Measurements from ENCODE around the gene THSD4.
A peak's percentile ranks its signal among the peaks of the same experiment; 100 is the strongest.

The THSD4 gene

GRCh38 chr15:71685420-71685993, 570.2 kb downstream of the THSD4 start:
- H3K27ac ChIP-seq (ENCODE audit: low read depth, low read length), result no peak overlapping the region
- no peaks in the 10 kb centered on the region for H3K4me1 ChIP-seq (ENCODE audit: control insufficient read depth in 5 of 5, insufficient read depth in 5 of 5, low read length in 5 of 5)
- no peak overlapping the region for H3K9ac ChIP-seq (ENCODE audit: low read length in 5 of 5)
- no peaks in the 10 kb centered on the region for H3K36me3 ChIP-seq (ENCODE audit: control insufficient read depth in 5 of 5, insufficient read depth in 5 of 5, low read length in 5 of 5)
- H3K9me3 ChIP-seq (ENCODE audit: control insufficient read depth in 5 of 5, low read length in 5 of 5), result no peaks in the 10 kb centered on the region
- peaks cover 0 to 2% (median 0%) of the 10 kb centered on the region in 5 donors for H3K27me3 ChIP-seq (ENCODE audit: control insufficient read depth in 5 of 5, insufficient read depth in 4 of 5, low read length in 5 of 5)
- H3K4me3 ChIP-seq (ENCODE audit: low read depth in 1 of 5, low read length in 5 of 5), result no peak overlapping the region

- peaks cover 0 to 7% (median 5%) of the 10 kb centered on the region in 5 donors for H3K4me1 ChIP-seq (ENCODE audit: control insufficient read depth in 5 of 5, insufficient read depth in 5 of 5, low read length in 5 of 5)
- H3K36me3 ChIP-seq (ENCODE audit: control insufficient read depth in 5 of 5, insufficient read depth in 5 of 5, low read length in 5 of 5), result no peaks in the 10 kb centered on the region
- no peak overlapping the region for H3K9ac ChIP-seq (ENCODE audit: low read length in 5 of 5)
- no peaks in the 10 kb centered on the region for H3K9me3 ChIP-seq (ENCODE audit: control insufficient read depth in 5 of 5, low read length in 5 of 5)
- H3K4me3 ChIP-seq (ENCODE audit: low read depth in 1 of 5, low read length in 5 of 5), result no peak overlapping the region
- no peak overlapping the region for H3K27ac ChIP-seq (ENCODE audit: low read depth, low read length)
- peaks cover 0 to 2% (median 0%) of the 10 kb centered on the region in 5 donors for H3K27me3 ChIP-seq (ENCODE audit: control insufficient read depth in 5 of 5, insufficient read depth in 4 of 5, low read length in 5 of 5)
Measured at GRCh38 chr15:71686221-71687050, 571.2 kb downstream of the THSD4 start.

GRCh38 chr15:71687902-71688508, 572.7 kb downstream of the THSD4 start:
- H3K9me3 ChIP-seq (ENCODE audit: control insufficient read depth in 5 of 5, low read length in 5 of 5), result no peaks in the 10 kb centered on the region
- H3K9ac ChIP-seq (ENCODE audit: low read length in 5 of 5), result no peak overlapping the region
- peaks cover 2 to 20% (median 13%) of the 10 kb centered on the region in 5 donors for H3K4me1 ChIP-seq (ENCODE audit: control insufficient read depth in 5 of 5, insufficient read depth in 5 of 5, low read length in 5 of 5)
- no peak overlapping the region for H3K4me3 ChIP-seq (ENCODE audit: low read depth in 1 of 5, low read length in 5 of 5)
- peaks cover 0 to 2% (median 0%) of the 10 kb centered on the region in 5 donors for H3K27me3 ChIP-seq (ENCODE audit: control insufficient read depth in 5 of 5, insufficient read depth in 4 of 5, low read length in 5 of 5)
- no peak overlapping the region for H3K27ac ChIP-seq (ENCODE audit: low read depth, low read length)
- no peaks in the 10 kb centered on the region for H3K36me3 ChIP-seq (ENCODE audit: control insufficient read depth in 5 of 5, insufficient read depth in 5 of 5, low read length in 5 of 5)

GRCh38 chr15:71688509-71689094, 573.3 kb downstream of the THSD4 start:
- H3K27ac ChIP-seq (ENCODE audit: low read depth, low read length), result no peak overlapping the region
- H3K36me3 ChIP-seq (ENCODE audit: control insufficient read depth in 5 of 5, insufficient read depth in 5 of 5, low read length in 5 of 5), result no peaks in the 10 kb centered on the region
- H3K9ac ChIP-seq (ENCODE audit: low read length in 5 of 5), result no peak overlapping the region
- peaks cover 2 to 22% (median 13%) of the 10 kb centered on the region in 5 donors for H3K4me1 ChIP-seq (ENCODE audit: control insufficient read depth in 5 of 5, insufficient read depth in 5 of 5, low read length in 5 of 5)
- no peak overlapping the region for H3K4me3 ChIP-seq (ENCODE audit: low read depth in 1 of 5, low read length in 5 of 5)
- H3K9me3 ChIP-seq (ENCODE audit: control insufficient read depth in 5 of 5, low read length in 5 of 5), result no peaks in the 10 kb centered on the region
- H3K27me3 ChIP-seq (ENCODE audit: control insufficient read depth in 5 of 5, insufficient read depth in 4 of 5, low read length in 5 of 5), result peaks cover 0 to 2% (median 0%) of the 10 kb centered on the region in 5 donors

- Histone ChIP-seq H3K4me1 (ENCODE audit: control insufficient read depth in 5 of 5, insufficient read depth in 5 of 5, low read length in 5 of 5) (peaks cover 2 to 22% (median 13%) of the 10 kb centered on the region in 5 donors), H3K36me3 (ENCODE audit: control insufficient read depth in 5 of 5, insufficient read depth in 5 of 5, low read length in 5 of 5) (no peaks in the 10 kb centered on the region), H3K27me3 (ENCODE audit: control insufficient read depth in 5 of 5, insufficient read depth in 4 of 5, low read length in 5 of 5) (peaks cover 0 to 2% (median 0%) of the 10 kb centered on the region in 5 donors), H3K9ac (ENCODE audit: low read length in 5 of 5) (no peak overlapping the region), H3K4me3 (ENCODE audit: low read depth in 1 of 5, low read length in 5 of 5) (peak overlapping the region in 2 of 5 donors; percentile 30 to 43), H3K9me3 (ENCODE audit: control insufficient read depth in 5 of 5, low read length in 5 of 5) (no peaks in the 10 kb centered on the region), H3K27ac (ENCODE audit: low read depth, low read length) (no peak overlapping the region)
Measured at GRCh38 chr15:71691081-71691457, 575.8 kb downstream of the THSD4 start.

- H3K4me1 ChIP-seq (ENCODE audit: control insufficient read depth in 5 of 5, insufficient read depth in 5 of 5, low read length in 5 of 5), result peaks cover 2 to 22% (median 13%) of the 10 kb centered on the region in 5 donors
- H3K36me3 ChIP-seq (ENCODE audit: control insufficient read depth in 5 of 5, insufficient read depth in 5 of 5, low read length in 5 of 5), result no peaks in the 10 kb centered on the region
- peaks cover 0 to 2% (median 0%) of the 10 kb centered on the region in 5 donors for H3K27me3 ChIP-seq (ENCODE audit: control insufficient read depth in 5 of 5, insufficient read depth in 4 of 5, low read length in 5 of 5)
- H3K27ac ChIP-seq (ENCODE audit: low read depth, low read length), result peak overlapping the region; percentile 4
- peak overlapping the region in 2 of 5 donors; percentile 30 to 43 for H3K4me3 ChIP-seq (ENCODE audit: low read depth in 1 of 5, low read length in 5 of 5)
- H3K9me3 ChIP-seq (ENCODE audit: control insufficient read depth in 5 of 5, low read length in 5 of 5), result no peaks in the 10 kb centered on the region
- H3K9ac ChIP-seq (ENCODE audit: low read length in 5 of 5), result no peak overlapping the region
Measured at GRCh38 chr15:71691458-71692417, 576.5 kb downstream of the THSD4 start.

GRCh38 chr15:71697236-71697635, 582.0 kb downstream of the THSD4 start:
- H3K4me1 ChIP-seq (ENCODE audit: control insufficient read depth in 5 of 5, insufficient read depth in 5 of 5, low read length in 5 of 5), result peaks cover 0 to 8% (median 0%) of the 10 kb centered on the region in 5 donors
- H3K9me3 ChIP-seq (ENCODE audit: control insufficient read depth in 5 of 5, low read length in 5 of 5), result no peaks in the 10 kb centered on the region
- no peak overlapping the region for H3K27ac ChIP-seq (ENCODE audit: low read depth, low read length)
- H3K36me3 ChIP-seq (ENCODE audit: control insufficient read depth in 5 of 5, insufficient read depth in 5 of 5, low read length in 5 of 5), result no peaks in the 10 kb centered on the region
- no peak overlapping the region for H3K9ac ChIP-seq (ENCODE audit: low read length in 5 of 5)
- H3K27me3 ChIP-seq (ENCODE audit: control insufficient read depth in 5 of 5, insufficient read depth in 4 of 5, low read length in 5 of 5), result no peaks in the 10 kb centered on the region
- H3K4me3 ChIP-seq (ENCODE audit: low read depth in 1 of 5, low read length in 5 of 5), result no peak overlapping the region

GRCh38 chr15:71698030-71698429, 582.8 kb downstream of the THSD4 start:
- Histone ChIP-seq H3K4me1 (ENCODE audit: control insufficient read depth in 5 of 5, insufficient read depth in 5 of 5, low read length in 5 of 5) (peaks cover 0 to 1% (median 0%) of the 10 kb centered on the region in 5 donors), H3K9me3 (ENCODE audit: control insufficient read depth in 5 of 5, low read length in 5 of 5) (no peaks in the 10 kb centered on the region), H3K36me3 (ENCODE audit: control insufficient read depth in 5 of 5, insufficient read depth in 5 of 5, low read length in 5 of 5) (no peaks in the 10 kb centered on the region), H3K27me3 (ENCODE audit: control insufficient read depth in 5 of 5, insufficient read depth in 4 of 5, low read length in 5 of 5) (no peaks in the 10 kb centered on the region), H3K4me3 (ENCODE audit: low read depth in 1 of 5, low read length in 5 of 5) (no peak overlapping the region), H3K27ac (ENCODE audit: low read depth, low read length) (no peak overlapping the region), H3K9ac (ENCODE audit: low read length in 5 of 5) (no peak overlapping the region)

GRCh38 chr15:71698742-71699141, 583.5 kb downstream of the THSD4 start:
- Histone ChIP-seq H3K36me3 (ENCODE audit: control insufficient read depth in 5 of 5, insufficient read depth in 5 of 5, low read length in 5 of 5) (no peaks in the 10 kb centered on the region), H3K9me3 (ENCODE audit: control insufficient read depth in 5 of 5, low read length in 5 of 5) (no peaks in the 10 kb centered on the region), H3K27me3 (ENCODE audit: control insufficient read depth in 5 of 5, insufficient read depth in 4 of 5, low read length in 5 of 5) (no peaks in the 10 kb centered on the region), H3K9ac (ENCODE audit: low read length in 5 of 5) (no peak overlapping the region), H3K4me3 (ENCODE audit: low read depth in 1 of 5, low read length in 5 of 5) (no peak overlapping the region), H3K27ac (ENCODE audit: low read depth, low read length) (no peak overlapping the region), H3K4me1 (ENCODE audit: control insufficient read depth in 5 of 5, insufficient read depth in 5 of 5, low read length in 5 of 5) (no peaks in the 10 kb centered on the region)
